HG03103 (cell line): ENCODE data around the gene BICRA.

Experiments used
- ATAC-seq: cut with Tn5 transposase; IDR thresholded peaks from one replicate; pipeline ENCODE4 v1.9.1; 2021; ENCODE audit warnings: low read depth; ENCODE audit not compliant: unreplicated experiment

The BICRA gene

DNA sequence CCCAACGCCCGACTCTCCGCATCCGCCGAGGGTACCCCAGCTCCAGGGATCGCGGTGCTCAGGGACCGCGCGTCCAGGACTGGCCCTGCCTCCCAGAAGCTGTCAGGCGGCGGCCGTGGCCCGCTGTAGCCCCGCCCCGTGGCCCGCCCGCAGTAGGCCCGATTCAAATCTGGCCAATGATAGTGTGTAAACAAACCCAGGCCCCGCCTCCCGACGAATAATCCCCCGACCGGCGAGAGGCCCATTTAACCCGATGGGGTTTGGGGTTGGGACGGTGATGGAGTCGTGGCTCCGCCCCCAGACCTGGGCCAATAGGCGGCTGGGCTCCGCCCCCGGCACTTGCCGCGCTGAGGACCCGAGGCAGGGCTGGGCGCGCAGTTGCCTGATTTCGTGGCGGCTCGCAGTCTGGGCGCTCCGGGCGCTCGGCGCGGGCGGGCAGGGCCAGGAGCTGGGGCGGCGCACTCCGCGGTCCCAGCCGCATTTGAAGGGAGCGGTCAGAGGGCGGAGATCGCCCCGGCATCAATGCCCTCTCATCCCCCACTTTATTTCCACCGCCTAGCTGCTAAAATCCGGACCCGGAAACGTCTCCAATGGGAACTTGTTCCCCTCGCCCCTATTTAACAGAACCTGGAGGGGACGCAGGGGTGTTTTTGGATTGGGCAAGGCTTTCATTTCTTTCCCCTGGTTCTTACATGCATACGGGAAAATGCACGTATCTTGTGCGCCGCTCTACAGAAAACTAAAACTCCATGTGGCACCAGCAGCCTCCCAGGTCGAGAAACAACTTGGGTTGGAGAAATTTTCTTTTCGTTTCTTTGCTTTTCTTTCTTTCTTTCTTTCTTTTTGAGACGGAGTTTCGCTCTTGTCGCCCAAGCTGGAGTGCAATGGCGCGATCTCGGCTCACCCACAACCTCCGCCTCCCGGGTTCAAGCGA lies 8.4 kb upstream of the BICRA start:
- peak; percentile 88 for ATAC-seq

DNA sequence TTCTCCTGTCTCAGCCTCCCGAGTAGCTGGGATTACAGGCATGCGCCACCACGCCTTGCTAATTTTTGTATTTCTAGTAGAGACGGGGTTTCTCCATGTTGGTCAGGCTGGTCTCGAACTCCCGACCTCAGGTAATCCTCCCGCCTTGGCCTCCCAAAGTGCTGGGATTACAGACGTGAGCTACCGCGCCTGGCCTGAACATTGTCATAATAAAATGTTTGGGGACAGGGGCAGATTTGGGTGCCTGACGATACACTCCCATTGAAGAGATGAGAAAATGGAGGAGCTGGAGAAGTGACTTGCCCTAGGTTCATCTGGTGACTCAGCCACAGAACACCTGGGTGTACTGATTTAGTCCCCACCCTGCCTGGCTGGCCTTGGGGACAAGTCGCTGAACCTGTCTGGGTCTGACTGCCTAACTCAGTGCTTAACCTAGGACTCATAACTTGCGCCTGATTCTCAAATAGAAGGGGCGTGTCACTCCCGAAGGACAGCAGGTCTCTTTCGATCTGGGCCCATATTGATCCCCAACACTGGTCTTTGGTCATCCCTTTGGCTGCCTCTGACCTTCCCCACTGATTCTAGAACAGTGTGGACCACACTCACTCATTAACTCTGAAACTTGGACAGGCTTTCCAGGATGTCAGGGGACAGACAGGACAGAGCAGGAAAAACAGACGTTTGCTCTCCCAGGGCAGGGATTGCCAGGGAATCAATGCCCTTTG lies 7.6 kb upstream of the BICRA start:
- no peak for ATAC-seq

GRCh38 chr19:47603706-47604565 lies 5.0 kb upstream of the BICRA start:
- no peak for ATAC-seq

- no peak for ATAC-seq
Observed at GRCh38 chr19:47607564-47608073, 1.3 kb upstream of the BICRA start.

GRCh38 chr19:47608074-47608918 lies 638 bp upstream of the BICRA start:
- ATAC-seq = peak; percentile 75

DNA sequence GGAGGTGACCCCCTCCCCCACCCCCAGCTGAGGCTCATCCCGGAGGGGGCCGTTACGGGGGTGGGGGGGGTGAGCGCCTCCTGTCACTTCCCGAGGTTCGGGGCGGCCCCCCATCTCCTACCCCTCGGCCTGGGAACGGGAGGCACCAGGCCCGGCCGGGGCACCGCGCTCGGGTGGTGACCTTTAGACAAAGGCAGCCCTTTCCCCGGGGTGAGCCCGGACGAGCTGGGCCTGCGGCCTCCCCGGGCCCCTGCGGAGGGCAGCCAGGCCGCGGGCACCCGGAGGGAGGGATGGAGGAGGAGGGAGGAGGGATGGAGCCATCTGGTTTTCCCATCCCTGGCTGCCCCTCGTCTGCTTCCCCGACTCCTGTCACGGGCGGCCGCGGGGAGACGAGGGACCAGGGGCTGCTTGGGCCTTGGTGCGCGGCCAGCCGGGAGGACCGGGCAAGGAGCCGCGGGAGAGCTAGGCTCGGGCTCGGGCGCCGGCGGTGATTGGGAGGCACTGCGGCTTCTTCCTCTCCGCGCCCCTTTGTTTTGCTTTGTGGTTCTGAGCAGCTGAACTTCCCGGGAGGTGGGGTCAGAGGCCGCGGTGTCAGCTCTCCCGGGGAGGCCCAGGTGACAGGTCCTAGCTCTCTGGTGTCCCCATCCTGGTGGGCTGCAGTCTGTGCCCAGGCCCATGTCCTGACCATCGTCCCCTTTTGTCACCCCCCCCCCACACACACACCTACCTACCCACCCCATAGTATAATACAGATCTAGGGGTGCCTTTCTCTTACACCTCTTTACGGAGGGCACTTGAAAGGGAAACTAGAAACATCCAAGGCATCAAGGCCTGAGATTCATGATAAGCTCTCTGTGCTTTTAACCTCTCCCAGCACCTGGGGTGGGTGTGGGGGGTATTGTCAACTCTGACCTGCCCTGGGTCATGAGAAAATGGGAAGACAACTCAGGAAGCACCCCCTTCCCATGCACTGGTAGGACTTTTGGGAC lies 1.3 kb downstream of the BICRA start:
- ATAC-seq = no peak

DNA sequence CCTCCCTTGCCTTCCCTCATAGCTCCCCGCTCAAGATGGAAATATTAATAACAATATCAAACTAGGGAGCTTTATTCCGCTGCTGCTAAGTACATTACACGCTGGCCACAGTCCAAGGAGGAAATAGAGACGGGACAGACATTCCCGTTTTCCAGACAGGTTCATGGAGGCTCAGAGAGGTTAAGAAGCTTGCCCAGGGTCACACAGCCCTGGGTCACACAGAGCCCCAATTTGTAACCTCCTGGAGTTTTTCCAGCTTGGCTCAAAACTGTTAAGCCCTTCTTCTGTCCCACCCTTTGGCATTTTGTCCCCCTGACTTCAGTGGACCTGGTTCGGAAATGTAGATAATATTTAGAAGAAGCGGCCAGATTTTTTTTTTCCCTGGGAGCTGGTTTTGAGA lies 2.0 kb downstream of the BICRA start:
- no peak for ATAC-seq

DNA sequence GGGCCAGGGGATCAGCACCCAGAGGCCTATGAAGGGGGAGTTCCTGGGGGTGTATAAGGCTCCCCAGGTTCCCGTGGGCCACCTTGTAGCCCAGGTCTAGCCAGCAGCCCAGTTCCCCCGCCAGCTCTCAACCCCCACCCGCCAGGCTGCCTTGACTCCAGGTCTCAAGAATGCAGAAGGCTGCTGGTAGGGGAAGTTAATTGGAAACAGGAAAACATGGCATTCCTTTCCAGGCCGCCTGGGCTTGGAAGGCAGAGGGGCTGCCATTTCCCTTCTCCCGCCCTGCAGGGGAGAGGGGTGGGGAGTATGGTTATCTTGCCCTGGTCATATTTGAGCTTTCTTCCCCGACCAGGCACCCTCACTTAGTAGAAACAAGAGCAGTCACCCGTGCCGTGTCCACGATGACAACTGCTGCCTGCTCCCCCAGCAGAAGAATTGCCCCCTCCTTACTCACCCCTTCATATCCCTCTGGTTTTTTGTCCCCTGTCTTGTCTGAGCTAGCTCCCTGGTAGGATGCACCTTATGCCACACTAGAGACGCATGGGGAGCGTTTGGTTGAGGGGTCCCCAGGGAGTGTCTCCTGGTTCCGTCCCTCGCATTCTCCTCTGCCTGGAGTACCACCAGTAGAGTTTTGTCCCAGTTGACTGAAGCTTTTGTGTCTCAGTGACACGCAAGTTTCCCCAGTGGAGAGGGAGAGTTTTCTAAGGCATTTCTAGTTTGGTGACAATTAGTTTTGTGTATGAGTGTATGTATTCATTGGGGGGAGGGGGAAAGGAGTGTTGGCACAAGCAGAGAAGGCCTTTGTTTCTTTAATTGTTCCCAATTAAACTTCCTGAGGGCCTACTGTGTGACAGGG lies 4.5 kb downstream of the BICRA start:
- no peak for ATAC-seq

DNA sequence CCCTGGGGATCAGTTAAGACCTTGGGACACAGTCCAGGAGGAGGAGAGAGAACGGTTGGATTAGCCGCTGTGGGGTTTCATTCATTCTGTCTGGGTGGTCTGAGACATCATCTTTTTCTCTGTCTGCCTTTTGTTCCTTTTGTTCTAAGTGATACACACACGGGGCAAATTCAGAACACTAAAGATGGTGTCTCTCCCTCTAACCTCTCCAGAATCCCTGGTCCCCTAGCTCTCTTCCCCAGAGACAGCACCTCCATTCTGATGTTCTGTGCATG lies 5.0 kb downstream of the BICRA start:
- ATAC-seq = no peak

DNA sequence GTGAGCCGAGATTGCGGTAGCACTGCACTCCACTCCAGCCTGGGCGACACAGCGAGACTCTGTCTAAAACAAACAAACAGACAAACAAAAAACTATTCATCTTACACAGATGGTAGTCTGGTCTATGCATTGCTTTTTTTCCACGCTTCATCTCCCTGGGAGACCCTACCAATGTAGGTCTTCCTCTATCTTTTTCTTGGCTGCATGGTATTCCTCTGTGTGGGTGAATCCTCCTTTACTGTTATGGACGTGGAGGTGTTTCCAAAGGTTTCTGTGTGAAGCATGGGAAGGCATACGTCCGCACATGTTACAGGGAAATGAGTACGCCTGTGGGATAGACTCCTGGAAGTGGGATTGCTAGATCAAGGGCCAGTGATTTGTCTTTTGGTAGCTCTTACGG lies 5.6 kb downstream of the BICRA start:
- no peak for ATAC-seq

- no peak for ATAC-seq
Observed at GRCh38 chr19:47615230-47615629, 6.3 kb downstream of the BICRA start.

DNA sequence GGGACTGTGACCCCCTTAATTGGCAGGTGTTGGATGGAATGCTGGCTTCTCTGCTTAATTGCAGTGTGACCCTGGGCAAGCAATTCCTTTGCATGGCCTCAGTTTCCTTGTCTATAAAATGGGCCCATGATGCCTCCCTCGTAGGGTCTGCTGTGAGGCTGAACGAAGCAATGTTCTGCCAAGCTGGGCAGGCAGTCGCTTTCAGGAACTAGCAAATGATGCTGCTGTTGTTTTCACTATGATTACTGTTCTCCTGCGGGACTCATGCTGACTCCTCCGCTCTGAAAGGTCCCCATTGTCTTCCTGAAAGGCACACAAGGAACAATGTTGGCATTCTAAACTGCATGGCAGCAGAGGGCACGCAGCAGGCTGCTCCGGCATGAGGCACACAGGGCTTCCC lies 6.8 kb downstream of the BICRA start:
- ATAC-seq = no peak

DNA sequence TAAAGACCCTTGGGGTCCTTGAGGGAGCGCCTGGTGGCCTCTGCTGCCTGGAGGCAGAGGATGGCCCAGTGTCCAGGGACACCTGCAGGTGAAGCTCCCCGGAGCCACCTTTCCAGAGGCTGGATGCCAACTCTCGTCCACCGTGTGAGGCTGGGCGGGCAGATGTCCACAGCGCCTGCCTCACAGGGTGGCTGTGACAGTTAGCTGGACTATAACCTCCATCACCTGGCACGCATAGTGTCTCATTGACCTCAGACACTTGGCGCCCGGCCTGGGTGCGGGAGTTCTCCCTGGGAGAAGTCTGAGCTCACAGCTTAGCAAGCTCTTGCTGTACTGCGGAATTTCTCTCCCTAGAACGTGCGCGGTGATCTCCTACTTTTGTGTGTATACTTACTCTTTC lies 9.8 kb downstream of the BICRA start:
- no peak for ATAC-seq

GRCh38 chr19:47619763-47620162 lies 10.8 kb downstream of the BICRA start:
- no peak for ATAC-seq

GRCh38 chr19:47623151-47623920 lies 14.4 kb downstream of the BICRA start:
- no peak for ATAC-seq

DNA sequence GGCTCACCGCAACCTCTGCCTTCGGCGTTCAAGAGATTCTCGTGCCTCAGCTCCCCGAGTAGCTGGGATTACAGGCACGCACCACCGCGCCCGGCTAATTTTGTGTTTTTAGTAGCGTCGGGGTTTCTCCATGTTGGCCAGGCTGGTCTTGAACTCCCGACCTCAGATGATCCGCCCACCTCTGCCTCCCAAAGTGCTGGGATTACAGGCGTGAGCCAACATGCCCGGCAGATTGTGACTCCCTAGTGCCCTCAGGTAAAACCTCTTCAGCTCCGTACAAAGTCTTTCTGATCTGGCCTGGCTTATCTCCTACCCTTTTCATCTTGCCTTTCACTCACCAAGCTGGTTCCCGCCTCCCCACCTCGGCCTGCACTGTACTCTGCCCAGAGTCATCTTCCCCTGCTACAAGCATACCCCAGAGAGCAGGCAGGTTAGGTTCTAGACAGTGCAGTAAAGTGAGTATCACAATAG lies 15.0 kb downstream of the BICRA start:
- ATAC-seq = no peak

GRCh38 chr19:47625650-47626049 lies 16.7 kb downstream of the BICRA start:
- no peak for ATAC-seq
